GM12878 (cell line): ENCODE results near the gene KLHL25. TPM values are rescaled to one million over a fixed set of nuclear protein-coding genes. Genes with fewer than 3 reads are reported as not detected.

Experiments used
- ATAC-seq: fragments of 200-7000 bp; cut with Tn5 transposase; 3 replicates; pipeline ENCODE4 v1.9.1; 2020; ENCODE audit warnings: mild to moderate bottlenecking, moderate library complexity
- BruUV-seq: library from RNA; stranded (reverse); fragments of 400-500 nt; replicated peaks from 2 replicates; lab custom pipeline; 2021; lab: Mats Ljungman, UMichigan
- CTCF ChIA-PET: fragments of 300-600 bp; sonication (Branson Sonifier 250); formaldehyde crosslinking; extraction: SDS; loops from one replicate; lab custom pipeline; 2021; ENCODE audit warnings: inconsistent platforms; lab: Yijun Ruan, JAX
- POLR2A ChIA-PET: fragments of 350-600 bp; formaldehyde crosslinking; extraction: SDS; loops from one replicate; lab custom pipeline; 2021; ENCODE audit warnings: inconsistent platforms; lab: Charles Lee
- RAD21 ChIA-PET: fragments of 300-600 bp; sonication (Branson Sonifier 250); formaldehyde crosslinking; loops from one replicate; lab custom pipeline; 2023; ENCODE audit warnings: antibody characterized with exemption; ENCODE audit not compliant: unreplicated experiment; lab: Charles Lee
- SMC1A ChIA-PET: fragments of 300-600 bp; sonication (Branson Sonifier 250); formaldehyde crosslinking; loops from one replicate; lab custom pipeline; 2023; ENCODE audit not compliant: unreplicated experiment, uncharacterized antibody; lab: Charles Lee
- DNase-seq: peaks from one replicate; pipeline ENCODE4 v3.0.0-alpha.2; 2011; ENCODE audit warnings: low read depth, low spot score
- FAIRE-seq: peaks from 3 replicates; lab custom pipeline; 2011; peaks lifted over from hg19 to GRCh38; lab: Jason Lieb, UNC
- H2AFZ ChIP-seq: 2 replicates; pipeline ENCODE4 v1.6.0; 2011; ENCODE audit warnings: low read depth, low read length, control low read depth; ENCODE audit not compliant: control insufficient read depth
- H3K27ac ChIP-seq: 2 replicates; pipeline ENCODE4 v1.5.1; 2011; ENCODE audit warnings: control low read depth; ENCODE audit not compliant: control insufficient read depth, insufficient read depth
- H3K27me3 ChIP-seq, 2 experiments: replicated peaks in 1 of 2; 2 replicates each; pipeline versions ENCODE4 v1.6.0 to v1.6.1; 2011; ENCODE audit warnings: low read length in 1 of 2; ENCODE audit not compliant: control insufficient read depth in 2 of 2, insufficient read depth in 2 of 2
- H3K36me3 ChIP-seq, 2 experiments: 2 replicates each; pipeline ENCODE4 v1.5.1; 2011; ENCODE audit warnings: low read length in 1 of 2; ENCODE audit not compliant: control insufficient read depth in 2 of 2, insufficient read depth in 2 of 2
- H3K4me1 ChIP-seq: 2 replicates; pipeline ENCODE4 v1.6.1; 2011; ENCODE audit warnings: mild to moderate bottlenecking, low read length, moderate library complexity, mixed read lengths; ENCODE audit not compliant: control insufficient read depth, insufficient read depth
- H3K4me2 ChIP-seq: 2 replicates; pipeline ENCODE4 v1.6.0; 2011; ENCODE audit warnings: control low read depth; ENCODE audit not compliant: control insufficient read depth, insufficient read depth
- H3K4me3 ChIP-seq: fragments of 200-600 bp; sonication (generic); 2 replicates; pipeline ENCODE4 v1.5.1; 2016
- H3K79me2 ChIP-seq: 2 replicates; pipeline ENCODE4 v1.6.0; 2011; ENCODE audit warnings: low read length; ENCODE audit not compliant: control insufficient read depth, insufficient read depth
- H3K9ac ChIP-seq: 2 replicates; pipeline ENCODE4 v1.8.0; 2011; ENCODE audit warnings: low read length, control low read depth, mixed read lengths; ENCODE audit not compliant: control insufficient read depth, insufficient read depth
- H3K9me3 ChIP-seq: replicated peaks from 3 replicates; pipeline ENCODE4 v1.5.1; 2011; ENCODE audit warnings: mild to moderate bottlenecking, low read length; ENCODE audit not compliant: control insufficient read depth, insufficient read depth
- H4K20me1 ChIP-seq: 2 replicates; pipeline ENCODE4 v1.6.0; 2011; ENCODE audit not compliant: control insufficient read depth, insufficient read depth
- ASH2L ChIP-seq: fragments of 300-600, 200-600 bp; sonication (generic); IDR thresholded peaks from 2 replicates; pipeline ENCODE4 v1.6.1; 2017; ENCODE audit warnings: low read depth, mild to moderate bottlenecking, borderline replicate concordance
- ATF2 ChIP-seq: IDR thresholded peaks from 2 replicates; pipeline ENCODE4 v1.6.1; 2012; ENCODE audit warnings: low read length, inconsistent platforms
- E2F8 ChIP-seq: fragments of 450-650 bp; IDR thresholded peaks from 2 replicates; pipeline ENCODE4 v1.6.1; 2018; ENCODE audit warnings: mild to moderate bottlenecking, low read depth, moderate library complexity; ENCODE audit not compliant: partially characterized antibody
- EP300 ChIP-seq, 2 experiments: fragments of 150-350 bp in 1 of 2; IDR thresholded peaks; 2 replicates each; pipeline ENCODE4 v1.6.1; 2011 to 2012; ENCODE audit warnings: low read depth in 2 of 2, low read length in 2 of 2, borderline replicate concordance in 1 of 2, improper control_type of control experiment in 1 of 2, inconsistent platforms in 1 of 2; ENCODE audit not compliant: control insufficient read depth in 1 of 2
- ETV6 ChIP-seq, 2 experiments: fragments of 450-650 bp in 1 of 2; IDR thresholded peaks in 1 of 2; conservative IDR thresholded peaks in 1 of 2; 2 replicates each; pipeline ENCODE4 v1.6.1; 2014; ENCODE audit warnings: antibody characterized with exemption in 1 of 2, borderline replicate concordance in 1 of 2, low read depth in 1 of 2, mild to moderate bottlenecking in 1 of 2, moderate library complexity in 1 of 2
- EZH2 ChIP-seq: IDR thresholded peaks from 2 replicates; pipeline ENCODE4 v1.6.1; 2012; ENCODE audit warnings: low read depth, mild to moderate bottlenecking, control low read depth, inconsistent platforms, low read length, borderline replicate concordance; ENCODE audit not compliant: control insufficient read depth
- FOS ChIP-seq: IDR thresholded peaks from 3 replicates; pipeline ENCODE4 v1.6.1; 2011; ENCODE audit warnings: borderline replicate concordance; ENCODE audit not compliant: insufficient read length; ENCODE audit errors: extremely low read depth
- IKZF1 ChIP-seq: fragments of 450-650 bp; conservative IDR thresholded peaks from 2 replicates; pipeline ENCODE4 v1.6.1; 2017; ENCODE audit warnings: antibody characterized with exemption, mild to moderate bottlenecking
- KDM1A ChIP-seq: fragments of 200-600 bp; sonication (generic); IDR thresholded peaks from 2 replicates; pipeline ENCODE4 v1.6.1; 2016; ENCODE audit warnings: borderline replicate concordance
- MYC ChIP-seq: IDR thresholded peaks from 2 replicates; pipeline ENCODE4 v1.6.1; 2011; ENCODE audit warnings: mild to moderate bottlenecking, low read length, moderate library complexity, inconsistent platforms; ENCODE audit not compliant: insufficient read depth, insufficient replicate concordance, insufficient read length, severe bottlenecking
- ZNF274 ChIP-seq: IDR thresholded peaks from one replicate; pipeline ENCODE4 v1.8.0; 2011; ENCODE audit not compliant: insufficient read length, insufficient read depth
- WGBS: methylation state at CpG from one replicate; pipeline ENCODE4 v1.1.6; 2016; ENCODE audit warnings: low lambda C conversion rate; ENCODE audit not compliant: insufficient replicate concordance, insufficient coverage; ENCODE audit errors: missing lambda C conversion rate; 5-methylcytosine and 5-hydroxymethylcytosine counted together
- in situ Hi-C: fragments of 300-500 bp; cut with MboI; formaldehyde crosslinking; loops from 9 replicates; pipeline ENCODE4 v1.14.3; 2018; ENCODE audit warnings: mixed read lengths
- intact Hi-C: fragments of 100-400 bp; cut with micrococcal nuclease; formaldehyde crosslinking; loops from one replicate; pipeline ENCODE4 v1.14.2; 2022; ENCODE audit not compliant: unreplicated experiment
- polyA plus RNA-seq, 11 experiments: library from polyadenylated mRNA; depleted of rRNA in 4 of 11; unstranded in 6 of 11; stranded (reverse) in 5 of 11; fragments of >200 nt; fragmentation: Nextera tagmentation in 4 of 11; fragmentation: Illumina TruSeq in 1 of 11; extraction: Ambion mirVana in 4 of 11; extraction: Trizol in 1 of 11; gene quantifications; 1 replicate in 1 of 11; 2 replicates in 10 of 11; pipeline versions ENCODE4 v1.2.1 to v1.2.3, GENCODE V29; 2011 to 2016; ENCODE audit warnings: inconsistent platforms in 2 of 11, missing spikeins in 2 of 11, low read depth in 1 of 11
- total RNA-seq, 4 experiments: library from RNA; depleted of rRNA in 3 of 4; stranded (reverse); fragments of >200 nt in 3 of 4; fragmentation: Illumina TruSeq in 1 of 4; extraction: Trizol in 1 of 4; gene quantifications; 2 replicates each; pipeline versions ENCODE4 v1.2.1 to v1.2.3, GENCODE V29; 2013 to 2021

KLHL25 gene
- total and polyA plus RNA-seq, 10 of the 15 experiments (the other 5 are each of a cell fraction or from before 2014, with no cell fraction given), result 0.04 to 3.0 (median 2.1) TPM; not detected in 1

GRCh38 chr15:85752491-85752961 is 42.2 kb downstream of the KLHL25 start (continued):
- TF ChIP-seq E2F8, result no peak
- TF ChIP-seq MYC, result no peak

GRCh38 chr15:85752124-85752475 is 42.6 kb downstream of the KLHL25 start:
- no peak for TF ChIP-seq ATF2
- TF ChIP-seq IKZF1, result no peak
- no peak for TF ChIP-seq ASH2L
- no peak for TF ChIP-seq KDM1A
- no peak for TF ChIP-seq EP300 (IDR thresholded peaks at IDR 0.05; ENCODE audit: borderline replicate concordance in 1 of 2, control insufficient read depth in 1 of 2, low read depth in 2 of 2, low read length in 2 of 2)
- TF ChIP-seq ETV6 (conservative IDR thresholded peaks at IDR 0.05 in 1 of 2, IDR thresholded peaks at IDR 0.05 in 1 of 2; ENCODE audit: borderline replicate concordance in 1 of 2, low read depth in 1 of 2), result no peak
- no peak for TF ChIP-seq ZNF274
- TF ChIP-seq EZH2, result no peak
- no peak for TF ChIP-seq FOS
- CTCF ChIA-PET, result interaction anchor here (1.3 kb wide), 1 partner anchor 12 kb away, joined by 4 read pairs; no protein-coding TSS in a partner anchor
- no TSS peak for BruUV-seq
- Histone ChIP-seq H3K4me3 (no peak overlapping the region), H3K4me2 (no peak overlapping the region), H3K9me3 (no peaks in the 10 kb centered on the region), H3K36me3 (peaks cover 2 to 4% of the 10 kb centered on the region in 2 experiments; a peak in 3 of 4 replicates), H2AFZ (no peak overlapping the region), H3K4me1 (no peaks in the 10 kb centered on the region), H3K79me2 (no peaks in the 10 kb centered on the region), H3K9ac (no peak overlapping the region), H4K20me1 (no peaks in the 10 kb centered on the region), H3K27me3 (no peaks in the 10 kb centered on the region), H3K27ac (no peak overlapping the region)
- intact Hi-C loops, result loop anchor here (5.0 kb wide), 1 partner anchor 90 kb away; no protein-coding TSS in a partner anchor
- POLR2A ChIA-PET, result no interaction called here
- ATAC-seq (no peak), DNase-seq (no peak), FAIRE-seq (no peak)
- SMC1A ChIA-PET, result no interaction called here
- RAD21 ChIA-PET, result no interaction called here
- in situ Hi-C loops, result no loop called here
- 92% methylated on average over 13 of the region's 15 CpGs for WGBS
